Body of pancreas (tissue), 4 donors: ENCODE measurements around the gene UTP11.

Experiments
- CTCF ChIP-seq, 7 experiments: fragments of 450-650 bp in 4 of 7; fragments of 200-600 bp in 3 of 7; sonication (generic) in 3 of 7; IDR thresholded peaks; one replicate each; pipeline ENCODE4 v1.5.1; 2016 to 2019; ENCODE audit warnings: antibody characterized with exemption in 7 of 7
- POLR2A ChIP-seq, 3 donors: fragments of 450-650 bp; IDR thresholded peaks; one replicate each; pipeline ENCODE4 v1.6.1; 2016; ENCODE audit warnings: antibody characterized with exemption in 3 of 3, mild to moderate bottlenecking in 2 of 3

GRCh38 chr1:38022810-38023209 is 10.3 kb downstream of the UTP11 start:
- TF ChIP-seq CTCF (IDR thresholded peaks at IDR 0.05) (no peak), POLR2A (IDR thresholded peaks at IDR 0.05) (no peak)
